SIG-M5 (cell line): Measurements from ENCODE around the gene HINT3.
"Not testable (repeated sequence)": the region's sequence is repeated elsewhere in the genome, so short reads cannot be mapped to it uniquely, and the experiment has no call there.

Source experiments
- DNase-seq: peaks from one replicate; lab custom pipeline; 2025; lab: John Stamatoyannopoulos, UW

HINT3 gene

DNA sequence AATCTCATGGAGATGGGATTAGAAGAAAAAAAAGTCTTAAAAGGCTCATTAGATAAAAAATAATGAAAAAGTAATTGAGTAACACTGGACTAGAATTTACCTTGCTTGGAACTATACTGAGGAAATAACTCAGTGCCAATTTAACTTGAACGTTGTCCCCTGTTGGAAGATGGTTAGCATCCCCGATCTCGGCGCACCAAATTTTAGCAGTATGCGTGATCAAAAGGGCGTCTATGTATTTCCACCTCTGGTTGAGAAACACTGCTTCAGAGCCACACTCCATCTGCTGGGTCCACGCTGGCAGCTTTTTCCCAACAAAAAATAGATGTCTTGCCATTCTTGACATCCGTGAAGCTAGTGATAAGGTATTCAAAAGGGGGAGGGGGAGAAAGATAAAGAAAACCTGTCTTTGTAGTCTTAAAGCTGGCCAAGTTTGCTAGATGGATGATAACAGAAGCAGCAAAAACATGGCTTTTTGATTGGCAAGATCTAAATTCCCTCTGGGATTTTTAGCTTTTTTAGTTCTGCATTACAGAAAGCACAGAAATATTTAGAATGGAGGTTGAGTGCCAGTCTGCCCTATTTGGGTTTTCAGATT, 6.4 kb downstream of the HINT3 start:
- no peak for DNase-seq

DNA sequence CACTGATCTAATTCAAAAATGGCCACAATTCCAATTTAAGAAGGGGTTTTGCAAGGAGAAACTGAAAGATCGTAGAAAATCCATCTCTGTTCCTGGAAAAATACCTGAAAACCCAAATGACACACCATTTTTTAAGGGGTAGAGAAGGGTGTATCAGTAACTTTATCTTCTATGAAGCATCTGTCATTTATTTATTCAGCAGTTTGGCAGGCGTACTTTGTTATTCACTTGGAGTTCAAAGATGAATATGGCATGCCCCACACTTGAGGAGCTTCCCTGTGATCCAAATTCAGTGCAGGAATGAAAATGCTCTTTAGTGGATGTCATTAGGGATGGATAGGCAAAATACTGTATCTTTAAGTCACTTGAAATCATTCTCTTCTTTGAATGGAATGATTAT, 7.2 kb downstream of the HINT3 start:
- DNase-seq = no peak

DNA sequence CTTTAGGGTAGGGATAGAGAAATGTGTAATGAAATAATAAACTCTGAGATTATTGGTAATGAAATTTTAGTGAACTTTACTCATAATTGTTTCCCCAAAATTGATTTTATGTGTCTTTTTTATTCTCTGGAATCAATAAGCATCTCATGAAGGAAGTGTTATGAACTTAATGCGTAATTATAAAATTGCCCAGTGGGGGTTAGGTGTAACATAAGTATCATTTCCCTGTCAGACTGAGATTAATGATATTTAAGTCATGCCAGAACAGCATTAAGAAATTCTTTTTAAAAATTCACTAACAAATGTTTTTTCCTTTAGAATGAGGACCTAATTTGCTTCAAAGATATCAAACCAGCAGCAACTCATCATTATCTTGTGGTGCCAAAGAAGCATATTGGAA, 10.0 kb downstream of the HINT3 start:
- no peak for DNase-seq

DNA sequence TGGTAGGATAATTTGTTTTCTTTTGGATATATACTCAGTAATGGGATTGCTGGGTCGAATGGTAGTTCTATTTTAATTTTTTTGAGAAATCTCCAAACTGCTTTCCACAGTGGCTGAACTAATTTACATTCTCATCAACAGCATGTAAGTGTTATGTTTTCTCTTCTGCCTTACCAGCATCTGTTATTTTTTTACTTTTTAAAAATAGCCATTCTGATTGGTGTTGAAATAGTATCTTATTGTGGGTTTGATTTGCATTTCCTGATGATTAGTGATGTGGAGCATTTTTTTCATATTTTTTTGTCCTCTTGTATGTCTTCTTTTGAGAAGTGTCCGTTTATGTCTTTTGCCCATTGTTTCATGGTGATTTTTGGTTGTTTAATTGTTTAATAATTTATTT, 11.9 kb downstream of the HINT3 start:
- DNase-seq = no peak

DNA sequence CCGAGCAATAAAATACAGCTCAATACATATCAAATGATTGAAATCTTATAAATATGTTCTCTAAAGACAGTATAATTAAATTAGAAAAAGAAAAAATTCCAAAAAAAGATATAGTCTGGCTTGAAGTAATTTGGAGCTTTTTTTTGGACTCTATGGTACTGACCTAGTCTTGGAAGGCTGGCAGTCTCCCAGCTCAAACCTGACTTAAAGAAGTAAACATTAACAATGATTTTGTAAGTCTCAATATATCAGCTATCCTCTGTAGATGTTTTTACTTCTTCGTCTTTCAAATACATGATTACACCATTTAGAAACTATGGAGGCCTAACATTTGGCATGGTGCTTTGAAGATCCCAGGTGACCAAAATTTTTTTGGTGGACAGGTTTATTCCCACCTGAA, 14.2 kb downstream of the HINT3 start:
- no peak for DNase-seq

DNA sequence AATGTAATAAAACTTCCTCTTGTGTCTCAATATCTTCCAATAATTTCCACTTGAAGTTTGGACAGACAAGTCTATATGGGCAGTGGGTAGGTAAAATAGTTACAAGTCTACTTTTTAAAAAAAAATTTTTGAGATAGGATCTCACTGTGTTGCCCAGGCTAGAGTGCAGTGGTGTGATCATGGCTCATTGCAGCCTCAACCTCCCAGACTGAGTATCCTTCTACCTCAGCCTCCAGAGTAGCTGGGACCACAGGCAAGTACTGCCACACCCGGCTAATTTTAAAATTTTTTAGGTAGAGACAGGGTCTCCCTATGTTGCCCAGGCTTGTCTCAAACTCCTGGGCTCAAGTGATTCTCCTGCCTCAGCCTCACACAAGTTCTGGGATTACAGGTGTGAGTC, 15.9 kb downstream of the HINT3 start:
- DNase-seq = not testable (repeated sequence)

DNA sequence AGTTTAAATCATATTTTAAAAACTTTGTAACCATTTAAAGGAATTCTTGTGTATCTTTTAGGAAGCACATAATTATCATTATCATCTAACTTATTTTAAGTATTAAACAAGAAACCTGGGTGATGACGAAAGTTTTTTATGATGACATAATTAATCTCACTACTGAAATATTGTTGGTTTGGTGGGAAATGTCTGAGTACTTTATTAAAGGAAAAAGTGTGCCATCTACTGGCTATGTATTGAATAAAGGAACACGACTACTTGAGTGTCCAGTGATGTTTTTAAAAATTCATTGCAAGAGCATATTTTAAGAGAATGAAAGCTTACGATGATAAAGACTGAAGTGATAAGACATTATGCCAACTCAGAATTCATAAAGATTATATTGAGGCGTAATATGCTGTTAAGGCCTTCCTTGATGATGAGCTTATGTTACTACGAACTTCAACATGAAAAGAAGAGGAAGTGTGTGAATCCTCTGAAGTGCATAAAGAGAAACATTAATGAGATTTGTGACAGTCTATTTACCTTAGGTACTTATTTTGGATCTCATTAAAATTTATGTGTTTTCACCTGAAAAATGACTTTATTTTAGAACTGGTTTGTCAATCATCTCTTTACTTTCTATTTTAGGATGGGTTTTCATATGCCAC, 17.8 kb downstream of the HINT3 start:
- DNase-seq = no peak

DNA sequence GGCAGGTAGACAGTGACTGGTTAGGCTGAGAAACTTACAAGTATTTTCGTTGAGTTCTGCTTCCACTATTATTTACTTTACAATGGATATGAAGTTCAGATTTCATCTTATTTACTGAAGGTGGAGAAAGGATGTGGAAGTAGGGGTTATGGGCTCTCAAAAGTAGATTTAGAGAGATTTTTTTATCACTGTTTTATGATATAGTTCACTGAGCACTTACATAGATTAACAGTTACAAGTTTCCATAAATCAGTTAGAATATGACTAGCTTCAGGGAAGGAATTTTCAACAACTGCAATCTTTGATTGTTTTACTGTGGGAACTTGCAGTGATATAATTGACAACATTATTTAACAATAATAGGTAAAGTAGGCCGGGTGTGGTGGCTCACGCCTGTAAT, 22.5 kb downstream of the HINT3 start:
- no peak for DNase-seq

DNA sequence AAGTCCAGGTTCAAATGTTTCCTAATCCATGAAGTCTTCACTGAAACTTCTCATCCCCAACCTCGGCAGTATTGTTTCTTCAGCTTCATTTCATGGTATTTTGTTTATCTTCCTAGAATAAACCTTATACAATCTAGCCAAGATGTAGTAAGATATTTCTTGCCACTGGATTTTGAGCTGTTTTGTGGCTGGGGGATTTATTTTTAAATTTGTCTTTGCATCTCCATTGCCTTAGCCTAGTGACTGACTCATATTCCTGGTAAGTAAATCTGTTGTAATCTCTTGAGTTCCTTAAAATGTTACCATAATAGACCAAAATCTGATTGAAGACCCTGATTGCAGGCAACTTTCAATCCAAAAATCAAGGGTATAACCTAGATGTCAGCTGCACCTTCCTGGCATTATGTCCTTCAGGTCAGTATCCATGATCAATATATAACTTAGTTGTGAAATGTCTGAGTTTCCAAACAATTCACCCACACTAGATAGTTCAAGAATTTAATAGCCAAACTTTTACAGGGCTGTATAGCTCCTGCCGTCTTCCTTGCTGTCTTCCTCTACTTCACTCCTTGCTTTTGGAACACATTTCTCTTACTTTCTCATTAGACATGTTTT, 25.1 kb downstream of the HINT3 start:
- DNase-seq = no peak

DNA sequence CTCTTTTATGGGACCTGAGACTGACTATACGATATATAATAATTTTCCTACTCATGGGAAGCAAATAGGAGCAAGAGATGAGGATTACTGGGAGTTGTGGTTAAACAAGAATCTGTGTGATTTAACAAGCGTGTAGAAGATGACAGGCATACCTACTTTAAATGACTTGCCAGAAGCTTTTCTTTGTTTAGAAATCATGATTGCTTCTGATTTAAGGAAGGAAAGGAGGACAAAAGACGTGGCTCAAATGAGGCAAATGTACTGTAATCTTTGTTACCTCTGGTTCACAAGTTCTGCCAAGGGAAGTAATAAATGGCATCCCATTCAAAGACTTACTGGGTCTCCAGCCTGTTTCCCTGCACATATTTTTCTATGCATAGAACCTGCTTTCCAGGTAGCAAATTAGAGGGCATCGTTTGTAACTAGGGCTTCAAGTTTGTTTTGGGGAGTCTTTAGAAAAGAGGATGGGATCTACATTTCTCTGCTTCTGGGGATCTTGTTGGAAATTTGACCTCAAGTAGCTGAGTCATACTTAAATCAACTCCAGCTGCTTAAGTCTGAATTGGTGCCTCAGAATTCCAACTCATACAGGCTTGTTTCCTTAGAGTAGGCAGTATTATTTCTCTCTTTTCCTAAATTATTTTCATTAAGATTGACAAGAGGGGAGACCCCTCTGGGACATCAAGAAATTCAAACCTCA, 26.8 kb downstream of the HINT3 start:
- DNase-seq = no peak

DNA sequence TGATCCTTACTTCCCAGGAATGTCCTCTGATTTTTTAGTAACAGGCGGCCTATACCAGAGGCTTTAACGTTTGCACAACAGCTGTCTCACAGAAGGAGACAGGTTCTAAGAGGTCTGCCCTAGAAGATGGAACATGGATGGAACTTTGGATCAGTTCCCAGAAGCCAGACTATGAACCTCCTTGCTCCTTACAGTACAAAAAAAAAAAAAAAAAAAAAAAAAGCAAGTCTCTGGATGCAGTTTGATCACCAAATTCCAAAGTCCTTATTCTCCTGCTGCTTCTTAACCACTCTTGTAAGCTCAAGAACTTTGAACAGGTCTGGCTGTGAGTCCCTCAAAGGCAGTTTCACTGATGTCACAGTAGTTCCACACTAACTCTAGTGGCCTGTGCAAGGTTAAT, 27.7 kb downstream of the HINT3 start:
- DNase-seq = no peak

DNA sequence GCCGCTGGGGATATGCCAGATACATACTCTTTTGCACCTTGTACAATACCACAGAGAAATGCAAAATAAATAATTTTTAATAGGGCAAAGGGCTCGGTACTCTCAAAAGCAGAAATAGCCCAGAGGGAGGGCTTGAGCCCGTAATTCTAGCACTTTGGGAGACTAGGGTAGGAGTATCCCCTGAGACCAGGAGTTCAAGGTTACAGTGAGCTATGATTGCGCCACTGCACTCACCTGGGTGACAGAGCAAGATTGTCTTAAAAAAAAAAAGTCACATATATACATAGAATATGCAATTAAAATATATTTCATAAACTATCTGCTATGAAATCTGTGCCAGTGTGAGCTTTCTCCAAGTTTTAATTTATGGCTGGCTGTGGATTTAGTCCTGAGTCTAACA, 29.0 kb downstream of the HINT3 start:
- DNase-seq = no peak

DNA sequence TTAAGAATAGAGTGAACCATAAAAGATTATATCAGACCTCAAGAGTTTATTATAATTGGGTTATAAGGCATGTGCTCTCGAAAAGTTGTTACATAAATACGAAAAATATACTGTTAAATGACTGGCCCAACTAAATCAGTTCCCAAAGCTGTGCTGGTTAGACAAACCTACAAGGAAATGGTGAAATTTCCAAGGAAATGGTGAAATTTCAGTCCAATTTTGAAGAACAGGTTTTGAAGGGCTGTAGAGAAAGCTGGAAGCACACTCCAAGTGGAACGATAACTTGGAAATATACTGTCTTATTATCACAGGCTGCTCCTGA, 29.4 kb downstream of the HINT3 start:
- DNase-seq = no peak

DNA sequence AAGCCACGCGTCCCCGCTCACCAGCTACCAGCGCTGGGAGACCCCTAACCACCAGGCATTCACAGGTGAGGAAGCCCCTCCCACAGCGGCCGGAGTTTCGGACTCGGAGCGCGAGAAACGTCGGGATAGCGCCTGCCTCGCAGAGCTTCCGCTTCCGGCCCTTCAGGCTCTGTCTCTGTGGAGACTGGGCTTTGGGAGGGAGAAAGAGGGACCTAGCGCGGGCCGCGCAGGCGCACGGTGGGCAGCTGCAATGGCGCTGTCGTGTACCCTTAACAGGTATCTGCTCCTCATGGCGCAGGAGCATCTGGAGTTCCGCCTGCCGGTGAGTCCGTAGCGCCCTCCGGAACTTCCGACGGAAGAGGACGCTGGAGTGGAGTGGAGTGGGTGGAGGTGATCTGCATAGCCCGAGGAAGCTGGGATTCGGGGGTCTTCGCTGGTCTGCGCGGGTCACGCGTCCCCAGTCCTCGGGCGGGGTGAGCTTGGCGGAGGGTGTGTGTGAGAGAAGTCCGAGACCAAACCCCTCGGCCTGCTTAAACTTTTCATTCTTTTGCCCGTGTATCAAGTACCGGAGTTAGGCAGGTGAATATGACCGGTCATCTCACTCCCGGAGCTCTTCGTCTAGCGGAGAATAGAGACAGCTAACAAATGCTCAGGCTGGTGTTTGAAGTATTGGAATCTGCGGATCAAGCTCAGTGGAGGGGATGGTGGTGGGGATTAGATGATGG, 29.9 kb downstream of the HINT3 start, which contains the start of gene TRMT11:
TSS of gene TRMT11 (plus strand) at position 240 of the 725 bp plus-strand sequence. CDS start at position 251, 11 bp downstream.
- no peak for DNase-seq

DNA sequence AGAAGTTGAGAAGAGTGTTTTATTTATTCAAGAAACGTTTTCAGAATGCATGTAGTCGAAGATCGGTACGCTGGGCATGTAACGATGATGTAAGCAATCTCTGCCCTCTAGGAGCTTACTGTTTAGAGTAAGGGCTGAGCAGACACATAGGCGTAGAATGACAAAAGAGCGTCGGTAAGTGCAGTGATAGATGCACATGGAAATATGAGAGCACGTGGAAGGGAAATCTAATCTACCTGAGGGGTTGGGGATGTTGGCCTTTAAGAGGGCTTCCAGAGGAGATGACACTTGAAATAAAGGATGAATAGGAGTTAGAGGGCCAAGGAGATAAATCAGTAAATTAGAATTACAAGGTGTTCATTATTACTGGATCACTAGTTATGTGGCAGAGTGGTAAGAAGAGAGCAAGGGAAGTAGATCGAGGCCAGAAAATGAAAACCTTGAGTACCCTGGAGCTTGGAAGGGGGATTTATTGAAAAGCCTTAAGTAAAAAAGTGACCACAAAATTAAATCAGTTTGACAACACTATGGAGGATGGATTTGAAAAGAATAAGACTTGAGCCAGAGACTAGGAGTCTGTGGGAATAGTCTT, 30.6 kb downstream of the HINT3 start:
- DNase-seq = no peak

DNA sequence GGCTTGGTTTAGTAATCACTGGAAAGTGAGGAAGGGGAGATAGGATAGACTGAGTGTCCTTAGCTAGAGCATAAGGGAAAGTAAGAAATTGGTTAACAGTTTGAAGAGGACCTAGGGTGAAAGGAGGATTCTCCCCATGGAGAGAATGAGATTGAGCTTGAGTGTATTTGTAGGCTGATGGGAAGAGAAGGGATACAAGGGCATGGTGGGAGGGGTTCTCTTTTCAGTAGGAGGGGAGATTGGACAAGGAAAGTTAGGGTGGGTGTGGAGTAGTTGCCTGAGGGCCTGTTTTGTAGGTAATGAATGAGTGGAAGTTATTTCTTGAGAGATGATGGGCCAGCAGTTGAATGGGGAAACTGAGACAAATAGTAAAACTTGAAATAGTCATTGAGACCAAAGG, 31.7 kb downstream of the HINT3 start:
- DNase-seq = no peak

DNA sequence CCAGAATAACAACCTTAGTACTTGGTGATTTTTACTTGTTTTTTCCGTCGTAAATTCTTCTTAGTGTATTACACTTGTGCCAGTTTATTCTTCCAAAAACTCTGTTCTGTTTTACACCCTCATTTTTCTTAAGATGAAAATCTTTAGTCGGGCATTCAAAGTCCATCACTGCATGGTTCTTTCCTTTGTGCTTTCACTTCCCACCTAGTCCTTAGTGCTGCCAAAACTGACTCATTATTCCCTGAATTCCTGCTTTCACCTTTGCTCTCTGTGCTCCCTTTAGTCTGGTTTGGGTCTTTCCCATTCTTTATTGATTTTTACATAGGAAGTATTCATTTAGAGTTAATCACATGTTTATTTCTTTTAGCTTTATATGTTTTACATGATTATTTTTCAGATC, 33.1 kb downstream of the HINT3 start:
- no peak for DNase-seq

DNA sequence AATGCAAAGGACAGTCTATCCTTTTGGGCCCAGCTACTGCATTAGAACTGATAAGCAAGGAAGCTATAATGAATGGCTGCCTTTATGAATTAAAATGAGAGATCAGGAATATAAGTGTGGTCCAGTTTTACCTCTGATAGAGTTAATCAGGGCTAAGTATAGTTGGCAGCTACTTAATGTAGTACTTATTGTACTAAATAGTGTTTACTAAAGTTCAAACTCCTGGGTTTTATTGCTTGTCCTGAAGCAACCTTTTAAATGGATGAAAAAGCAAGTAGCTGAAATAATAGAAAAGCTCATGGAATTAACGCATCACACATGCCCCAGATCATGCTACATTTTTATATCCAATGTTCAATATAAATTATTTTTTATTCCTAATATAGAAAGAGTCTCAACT, 35.1 kb downstream of the HINT3 start:
- DNase-seq = no peak

DNA sequence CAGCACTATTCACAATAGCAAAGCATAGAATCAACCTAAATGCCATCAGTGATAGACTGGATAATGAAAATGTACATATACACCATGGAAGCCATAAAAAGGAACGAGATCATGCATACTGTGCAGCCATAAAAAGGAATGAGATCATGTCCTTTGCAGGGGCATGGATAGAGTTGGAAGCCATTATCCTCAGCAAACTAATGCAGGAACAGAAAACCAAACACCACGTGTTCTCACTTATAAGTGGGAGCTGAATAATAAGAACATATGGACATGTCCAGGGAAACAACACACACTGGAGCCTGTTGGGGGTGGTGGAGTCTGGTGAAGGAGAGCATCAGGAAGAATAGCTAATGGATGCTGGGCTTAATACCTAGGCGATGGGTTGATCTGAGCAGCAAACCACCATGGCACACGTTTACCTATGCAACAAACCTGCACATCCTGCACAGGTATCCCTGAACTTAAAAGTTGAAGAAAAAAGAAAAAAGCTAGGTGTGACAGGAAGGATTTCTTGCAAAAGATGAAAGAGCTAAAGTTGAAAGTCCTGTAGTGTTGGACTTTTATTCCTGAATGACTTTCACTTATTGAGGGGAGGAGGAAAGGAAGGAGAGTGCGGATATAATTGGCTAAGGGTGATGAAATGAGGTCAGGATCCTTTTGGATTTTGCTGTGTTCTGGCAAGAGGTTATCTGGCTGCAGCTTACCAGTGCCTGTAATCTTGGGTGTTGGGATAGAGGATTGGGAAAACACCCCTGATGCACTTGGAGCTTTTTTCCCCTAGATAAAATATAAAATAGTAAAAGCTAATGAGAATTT, 38.3 kb downstream of the HINT3 start:
- no peak for DNase-seq

DNA sequence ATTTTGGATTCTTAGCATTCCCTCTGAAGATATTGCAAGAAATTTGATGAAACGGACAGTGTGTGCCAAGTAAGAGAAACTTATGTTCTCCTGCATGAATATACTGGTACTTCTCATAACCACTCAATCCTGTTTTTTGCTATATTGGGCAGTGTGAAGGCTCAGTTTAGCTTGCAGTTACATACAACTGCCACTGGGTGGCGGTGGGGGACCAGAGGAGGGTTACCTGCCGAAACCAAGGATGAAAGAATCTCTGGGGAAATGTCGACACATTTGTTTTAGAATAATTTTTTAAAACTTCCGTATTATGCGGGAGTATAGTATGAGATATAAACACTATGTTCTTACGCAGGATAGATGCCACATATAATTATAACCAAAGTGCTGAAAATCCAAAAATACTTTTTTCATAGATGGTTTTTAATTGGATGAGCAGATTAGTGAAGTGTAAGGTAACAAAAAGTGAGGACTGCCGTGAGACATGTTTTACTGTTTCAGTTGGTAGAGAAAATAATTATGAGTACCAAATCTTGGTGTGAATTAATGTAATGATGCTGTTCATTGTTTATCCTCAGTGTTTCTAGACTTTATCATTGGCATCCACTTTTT, 39.5 kb downstream of the HINT3 start:
- DNase-seq = no peak
